DOHH2 (cell line): Measurements from ENCODE around the gene ZFAND3.

Experiments
- CTCF ChIP-seq: fragments of 200-600 bp; sonication (generic); IDR thresholded peaks from one replicate; pipeline ENCODE4 v1.5.1; 2014; ENCODE audit warnings: antibody characterized with exemption, mild to moderate bottlenecking, low read depth, low read length; ENCODE audit not compliant: poor library complexity, severe bottlenecking
- EZH2phosphoT487 ChIP-seq: fragments of 200-600 bp; sonication (generic); IDR thresholded peaks from 2 replicates; pipeline ENCODE4 v1.6.1; 2017; ENCODE audit warnings: borderline replicate concordance, mild to moderate bottlenecking, antibody characterized with exemption, low read length, moderate library complexity, mixed read lengths

DNA sequence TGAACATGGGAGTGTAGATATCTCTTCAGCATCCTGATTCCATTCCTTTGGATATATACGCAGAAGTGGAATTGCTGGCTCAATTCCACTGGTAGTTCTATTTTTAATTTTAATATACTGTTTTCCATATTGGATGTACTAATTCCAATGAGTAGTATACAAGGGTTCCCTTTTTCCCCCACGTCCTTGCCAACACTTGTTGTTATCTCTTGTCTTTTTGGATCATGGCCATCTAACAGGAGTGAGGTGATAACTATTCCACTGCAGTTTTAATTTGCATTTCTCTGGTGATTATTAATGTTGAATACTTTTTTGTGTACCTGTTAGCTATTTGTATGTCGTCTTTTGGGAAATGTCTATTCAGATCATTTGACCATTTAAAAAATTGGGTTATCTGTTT, 91.5 kb downstream of the ZFAND3 start:
- TF ChIP-seq CTCF (no peak), EZH2phosphoT487 (no peak)
